ENCODE data around the gene RFC4.
A peak's percentile ranks its signal among the peaks of the same experiment; 100 is the strongest.

The RFC4 gene

DNA sequence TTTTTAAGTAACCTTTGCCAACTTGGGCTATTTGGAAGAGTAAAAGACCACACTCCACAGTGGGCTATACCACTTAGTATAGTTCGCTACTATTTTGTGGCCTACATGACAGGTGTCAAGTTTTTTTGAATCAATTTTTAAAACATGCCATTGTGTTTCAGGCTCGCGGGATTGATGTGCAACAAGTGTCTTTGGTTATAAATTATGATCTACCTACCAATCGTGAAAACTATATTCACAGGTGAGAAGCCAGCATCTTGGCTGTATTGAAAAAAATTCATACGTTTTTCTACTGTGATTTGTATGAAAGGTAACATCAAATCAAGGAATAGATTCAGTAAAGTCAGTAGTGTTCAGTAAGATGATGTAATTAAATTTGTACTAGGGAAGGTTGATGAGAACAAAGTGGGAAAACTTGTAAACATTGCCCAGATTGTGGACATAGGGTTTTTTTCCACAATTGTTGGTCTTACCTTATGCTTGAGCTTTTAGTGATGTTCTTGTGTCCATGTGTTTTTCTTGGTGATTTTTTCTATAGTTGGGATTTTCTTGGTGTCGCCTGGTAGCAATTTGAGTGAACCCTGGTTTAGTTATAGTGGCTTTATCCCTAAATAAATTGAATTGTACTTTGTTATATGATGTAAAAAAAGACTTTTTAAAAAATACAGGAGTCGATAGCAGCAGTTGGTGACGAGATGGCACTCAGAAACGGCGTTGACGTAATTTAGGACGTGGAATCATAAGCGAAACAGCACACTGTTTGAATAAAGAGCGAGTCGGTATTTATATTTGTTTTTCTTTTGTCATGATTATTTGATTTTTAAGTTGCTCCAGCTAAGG, 18.4 kb downstream of the RFC4 start:
- H3K27me3 ChIP-seq (replicated peaks in 2 of 5; ENCODE audit: control insufficient read depth in 4 of 5, insufficient read depth in 5 of 5, low read length in 4 of 5) = no peaks in the 10 kb centered on the region
- WGBS (ENCODE audit: insufficient coverage) = 96% methylated on average over 12 of the region's 15 CpGs
- no peak overlapping the region for H3K27ac ChIP-seq (ENCODE audit: insufficient read depth in 1 of 2, low read depth in 1 of 2, low read length in 2 of 2, poor library complexity in 1 of 2, severe bottlenecking in 2 of 2)
- H3K9me3 ChIP-seq (ENCODE audit: control extremely low read depth in 1 of 5, control insufficient read depth in 4 of 5, insufficient read depth in 2 of 5, low read depth in 1 of 5, low read length in 4 of 5) = no peaks in the 10 kb centered on the region
- peaks cover 18 to 32% (median 27%) of the 10 kb centered on the region in 4 experiments for H3K4me1 ChIP-seq (ENCODE audit: control extremely low read depth in 1 of 4, control insufficient read depth in 4 of 4, insufficient read depth in 4 of 4, low read length in 3 of 4)
- H3K36me3 ChIP-seq (ENCODE audit: control insufficient read depth in 4 of 4, insufficient read depth in 4 of 4, low read length in 3 of 4) = peaks cover 30 to 80% (median 59%) of the 10 kb centered on the region in 4 experiments
- ChIA-PET CTCF (interaction anchor here (0.6 to 1.2 kb wide), 2 partner anchors 34 to 66 kb away, joined by 4 read pairs; no protein-coding TSS in a partner anchor), POLR2A (no interaction called here)
- peak overlapping the region in 1 of 7 experiments; percentile 48 for H3K4me3 ChIP-seq (ENCODE audit: control insufficient read depth in 1 of 7, extremely low read depth in 1 of 7, insufficient read depth in 4 of 7, low read depth in 2 of 7, low read length in 6 of 7)
- no peak for DNase-seq

DNA sequence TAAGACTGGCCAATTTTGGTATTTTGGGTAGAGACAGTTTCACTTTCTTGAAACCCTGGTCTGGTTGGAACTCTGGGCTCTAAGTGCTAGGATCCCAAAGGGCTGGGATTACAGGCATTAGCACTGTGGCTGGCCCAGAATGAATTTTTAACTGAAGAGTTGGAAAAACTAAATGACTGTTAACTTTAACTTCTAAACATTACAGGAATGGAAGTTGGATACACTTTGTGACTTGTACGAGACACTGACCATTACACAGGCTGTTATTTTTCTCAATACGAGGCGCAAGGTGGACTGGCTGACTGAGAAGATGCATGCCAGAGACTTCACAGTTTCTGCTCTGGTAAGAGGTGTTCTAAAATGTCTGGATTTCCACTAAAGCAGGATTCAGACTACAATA, 19.4 kb downstream of the RFC4 start:
- POLR2A ChIA-PET = no interaction called here
- Histone ChIP-seq H3K27me3 (replicated peaks in 2 of 5; ENCODE audit: control insufficient read depth in 4 of 5, insufficient read depth in 5 of 5, low read length in 4 of 5) (no peaks in the 10 kb centered on the region), H3K36me3 (ENCODE audit: control insufficient read depth in 4 of 4, insufficient read depth in 4 of 4, low read length in 3 of 4) (peaks cover 27 to 70% (median 55%) of the 10 kb centered on the region in 4 experiments), H3K9me3 (ENCODE audit: control extremely low read depth in 1 of 5, control insufficient read depth in 4 of 5, insufficient read depth in 2 of 5, low read depth in 1 of 5, low read length in 4 of 5) (no peaks in the 10 kb centered on the region), H3K27ac (ENCODE audit: insufficient read depth in 1 of 2, low read depth in 1 of 2, low read length in 2 of 2, poor library complexity in 1 of 2, severe bottlenecking in 2 of 2) (no peak overlapping the region), H3K4me3 (ENCODE audit: control insufficient read depth in 1 of 7, extremely low read depth in 1 of 7, insufficient read depth in 4 of 7, low read depth in 2 of 7, low read length in 6 of 7) (peak overlapping the region in 1 of 7 experiments; percentile 48), H3K4me1 (ENCODE audit: control extremely low read depth in 1 of 4, control insufficient read depth in 4 of 4, insufficient read depth in 4 of 4, low read length in 3 of 4) (peaks cover 18 to 38% (median 32%) of the 10 kb centered on the region in 4 experiments)
- DNase-seq = no peak
- WGBS (ENCODE audit: insufficient coverage) = 97% methylated on average over 3 of the region's 3 CpGs
- CTCF ChIA-PET = no interaction called here

- no peaks in the 10 kb centered on the region for H3K27me3 ChIP-seq (replicated peaks in 2 of 5; ENCODE audit: control insufficient read depth in 4 of 5, insufficient read depth in 5 of 5, low read length in 4 of 5)
- H3K4me1 ChIP-seq (ENCODE audit: control extremely low read depth in 1 of 4, control insufficient read depth in 4 of 4, insufficient read depth in 4 of 4, low read length in 3 of 4) = peaks cover 18 to 38% (median 32%) of the 10 kb centered on the region in 4 experiments
- no peaks in the 10 kb centered on the region for H3K9me3 ChIP-seq (ENCODE audit: control extremely low read depth in 1 of 5, control insufficient read depth in 4 of 5, insufficient read depth in 2 of 5, low read depth in 1 of 5, low read length in 4 of 5)
- CTCF ChIA-PET = interaction anchor here (0.7 to 3.7 kb wide), 3 partner anchors 20 to 171 kb away, joined by 3 to 12 read pairs (median 3); no protein-coding TSS in a partner anchor
- DNase-seq = no peak
- peaks cover 24 to 63% (median 53%) of the 10 kb centered on the region in 4 experiments for H3K36me3 ChIP-seq (ENCODE audit: control insufficient read depth in 4 of 4, insufficient read depth in 4 of 4, low read length in 3 of 4)
- H3K4me3 ChIP-seq (ENCODE audit: control insufficient read depth in 1 of 7, extremely low read depth in 1 of 7, insufficient read depth in 4 of 7, low read depth in 2 of 7, low read length in 6 of 7) = peak overlapping the region in 6 of 7 experiments; percentile 93 to 100 (median 98)
- peak overlapping the region; percentile 6 to 98 for H3K27ac ChIP-seq (ENCODE audit: insufficient read depth in 1 of 2, low read depth in 1 of 2, low read length in 2 of 2, poor library complexity in 1 of 2, severe bottlenecking in 2 of 2)
- POLR2A ChIA-PET = interaction anchor here (0.8 kb wide), 1 partner anchor 854 kb away, joined by 3 read pairs; no protein-coding TSS in a partner anchor
- WGBS (ENCODE audit: insufficient coverage) = 55% methylated on average over 2 of the region's 7 CpGs
Measured at GRCh38 chr3:186785495-186786018, 20.7 kb downstream of the RFC4 start.

DNA sequence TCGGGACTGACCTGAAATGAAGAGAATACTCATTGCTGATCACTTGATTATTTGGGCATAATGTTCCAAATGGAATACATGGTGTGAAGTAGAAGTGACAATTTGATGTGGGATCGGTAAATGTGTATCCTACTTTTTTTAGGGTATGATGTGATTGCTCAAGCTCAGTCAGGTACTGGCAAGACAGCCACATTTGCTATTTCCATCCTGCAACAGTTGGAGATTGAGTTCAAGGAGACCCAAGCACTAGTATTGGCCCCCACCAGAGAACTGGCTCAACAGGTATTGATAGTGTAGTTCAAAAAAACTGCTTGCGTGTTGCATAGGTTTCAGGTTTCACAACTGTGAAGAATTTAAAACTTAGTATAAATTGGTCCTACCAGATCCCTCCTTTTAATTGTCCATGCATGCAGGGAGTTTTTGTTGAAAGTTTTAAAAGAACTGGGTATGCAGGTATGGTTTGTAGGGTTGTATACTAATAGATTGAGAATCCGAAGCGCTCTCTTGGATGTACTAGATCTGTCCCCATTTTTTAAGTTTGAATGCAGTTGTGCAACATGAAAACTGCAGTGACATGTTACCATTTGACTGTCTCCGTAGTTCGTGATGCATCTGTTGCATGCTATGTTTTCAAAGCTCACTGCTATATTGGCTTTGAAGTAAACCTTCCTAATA, 21.3 kb downstream of the RFC4 start:
- no peaks in the 10 kb centered on the region for H3K9me3 ChIP-seq (ENCODE audit: control extremely low read depth in 1 of 5, control insufficient read depth in 4 of 5, insufficient read depth in 2 of 5, low read depth in 1 of 5, low read length in 4 of 5)
- peak overlapping the region; percentile 97 to 98 for H3K27ac ChIP-seq (ENCODE audit: insufficient read depth in 1 of 2, low read depth in 1 of 2, low read length in 2 of 2, poor library complexity in 1 of 2, severe bottlenecking in 2 of 2)
- ChIA-PET POLR2A (interaction anchor here (0.5 to 2.3 kb wide), 7 partner anchors 18 to 853 kb away, joined by 3 to 16 read pairs (median 5); partner anchors contain the start of gene RFC4), CTCF (interaction anchor here (0.7 to 3.7 kb wide), 8 partner anchors 8 to 170 kb away, joined by 3 to 12 read pairs (median 4); no protein-coding TSS in a partner anchor)
- peaks cover 18 to 38% (median 32%) of the 10 kb centered on the region in 4 experiments for H3K4me1 ChIP-seq (ENCODE audit: control extremely low read depth in 1 of 4, control insufficient read depth in 4 of 4, insufficient read depth in 4 of 4, low read length in 3 of 4)
- peak overlapping the region in 6 of 7 experiments; percentile 93 to 100 (median 98) for H3K4me3 ChIP-seq (ENCODE audit: control insufficient read depth in 1 of 7, extremely low read depth in 1 of 7, insufficient read depth in 4 of 7, low read depth in 2 of 7, low read length in 6 of 7)
- 41% methylated on average over 5 of the region's 7 CpGs for WGBS (ENCODE audit: insufficient coverage)
- no peak for DNase-seq
- peaks cover 24 to 57% (median 49%) of the 10 kb centered on the region in 4 experiments for H3K36me3 ChIP-seq (ENCODE audit: control insufficient read depth in 4 of 4, insufficient read depth in 4 of 4, low read length in 3 of 4)
- H3K27me3 ChIP-seq (replicated peaks in 2 of 5; ENCODE audit: control insufficient read depth in 4 of 5, insufficient read depth in 5 of 5, low read length in 4 of 5) = no peaks in the 10 kb centered on the region

GRCh38 chr3:186783731-186784515, 22.4 kb downstream of the RFC4 start:
- WGBS (ENCODE audit: insufficient coverage) = under 1% methylated on average over 56 of the region's 56 CpGs
- ChIA-PET POLR2A (interaction anchor here (0.5 to 2.3 kb wide), 21 partner anchors 8 to 735 kb away, joined by 3 to 32 read pairs (median 4); partner anchors contain the start of genes DNAJB11, ETV5 and RFC4), CTCF (interaction anchor here (0.8 to 3.7 kb wide), 7 partner anchors 9 to 174 kb away, joined by 3 to 12 read pairs (median 4); no protein-coding TSS in a partner anchor)
- Histone ChIP-seq H3K27ac (ENCODE audit: insufficient read depth in 1 of 2, low read depth in 1 of 2, low read length in 2 of 2, poor library complexity in 1 of 2, severe bottlenecking in 2 of 2) (peak overlapping the region; percentile 97 to 98), H3K36me3 (ENCODE audit: control insufficient read depth in 4 of 4, insufficient read depth in 4 of 4, low read length in 3 of 4) (peaks cover 24 to 49% (median 43%) of the 10 kb centered on the region in 4 experiments), H3K4me1 (ENCODE audit: control extremely low read depth in 1 of 4, control insufficient read depth in 4 of 4, insufficient read depth in 4 of 4, low read length in 3 of 4) (peaks cover 18 to 38% (median 32%) of the 10 kb centered on the region in 4 experiments), H3K27me3 (replicated peaks in 2 of 5; ENCODE audit: control insufficient read depth in 4 of 5, insufficient read depth in 5 of 5, low read length in 4 of 5) (no peaks in the 10 kb centered on the region), H3K4me3 (ENCODE audit: control insufficient read depth in 1 of 7, extremely low read depth in 1 of 7, insufficient read depth in 4 of 7, low read depth in 2 of 7, low read length in 6 of 7) (peak overlapping the region; percentile 93 to 100 (median 97)), H3K9me3 (ENCODE audit: control extremely low read depth in 1 of 5, control insufficient read depth in 4 of 5, insufficient read depth in 2 of 5, low read depth in 1 of 5, low read length in 4 of 5) (no peaks in the 10 kb centered on the region)
- DNase-seq = peak; percentile 80 to 88 (median 87)
